ENCODE results near the gene RBM26. TPM values are rescaled to one million over a fixed set of nuclear protein-coding genes. Genes with fewer than 3 reads are reported as not detected.

Gene RBM26
- total and polyA plus RNA-seq, 4 donors = 6.4 to 18.4 (median 12.3) TPM

- Histone ChIP-seq H3K27ac (ENCODE audit: low read depth in 1 of 2, low read length in 2 of 2) (peak overlapping the region; percentile 53 to 73), H3K9ac (ENCODE audit: low read depth in 1 of 2, low read length in 2 of 2) (no peak overlapping the region), H3K36me3 (ENCODE audit: control insufficient read depth in 4 of 4, insufficient read depth in 3 of 4, low read depth in 1 of 4, low read length in 3 of 4) (no peaks in the 10 kb centered on the region), H3K9me3 (ENCODE audit: control insufficient read depth in 4 of 4, low read length in 3 of 4) (peaks cover 0 to 1% (median 0%) of the 10 kb centered on the region in 4 donors), H3K4me3 (ENCODE audit: low read depth in 1 of 3, low read length in 3 of 3) (no peak overlapping the region), H3K27me3 (ENCODE audit: control insufficient read depth in 4 of 4, insufficient read depth in 4 of 4, low read length in 3 of 4) (no peaks in the 10 kb centered on the region), H3K4me1 (ENCODE audit: control insufficient read depth in 4 of 4, insufficient read depth in 4 of 4, low read length in 3 of 4) (peaks cover 0 to 15% (median 4%) of the 10 kb centered on the region in 4 donors)
- WGBS = 16% methylated on average over 3 of the region's 3 CpGs
- no peak for DNase-seq (ENCODE audit: low spot score)
- TF ChIP-seq EGR1 (IDR thresholded peaks at IDR 0.05; ENCODE audit: low read depth in 2 of 2) (peak in 1 of 2 donors; percentile 29), FOXA1 (IDR thresholded peaks at IDR 0.05) (no peak), REST (IDR thresholded peaks at IDR 0.05) (peak; percentile 74), JUND (IDR thresholded peaks at IDR 0.05) (peak; percentile 91 to 92), MAX (IDR thresholded peaks at IDR 0.05) (peak; percentile 62), RAD21 (IDR thresholded peaks at IDR 0.05) (peak; percentile 53 to 60), HNF4G (IDR thresholded peaks at IDR 0.05) (peak; percentile 86), HNF4A (conservative IDR thresholded peaks at IDR 0.05) (peak; percentile 95 to 97), FOXA2 (IDR thresholded peaks at IDR 0.05) (peak; percentile 33), RXRA (IDR thresholded peaks at IDR 0.05) (peak; percentile 71 to 79), ATF3 (IDR thresholded peaks at IDR 0.05) (peak; percentile 84), NR2F2 (IDR thresholded peaks at IDR 0.05) (peak; percentile 80), CTCF (IDR thresholded peaks at IDR 0.05; ENCODE audit: low read depth, low read length, missing input control) (no peak), ZBTB33 (IDR thresholded peaks at IDR 0.05) (peak; percentile 93), TAF1 (conservative IDR thresholded peaks at IDR 0.05) (peak; percentile 51), GABPA (IDR thresholded peaks at IDR 0.05 in 1 of 2, conservative IDR thresholded peaks at IDR 0.05 in 1 of 2) (peak in 1 of 2 donors; percentile 46), SP1 (IDR thresholded peaks at IDR 0.05) (peak; percentile 87), YY1 (IDR thresholded peaks at IDR 0.05) (peak; percentile 82)
These were observed 123.1 kb downstream of the RBM26 start for GRCh38 chr13:79282976-79283375.
